Tibial artery (tissue), 4 donors: Measurements from ENCODE around the gene RECK.
"Not testable (repeated sequence)": the region's sequence is repeated elsewhere in the genome, so short reads cannot be mapped to it uniquely, and the experiment has no call there.

Experiments
- DNase-seq, 2 donors: peaks; one replicate each; pipeline ENCODE4 v3.0.0-alpha.2; 2019
- H3K27ac ChIP-seq, 2 donors: fragments of 200-600 bp; sonication (generic) in 1 of 2; 1 replicate in 1 of 2; 2 replicates in 1 of 2; pipeline ENCODE4 v1.5.1; 2018 to 2019; ENCODE audit warnings: mild to moderate bottlenecking in 1 of 2
- H3K27me3 ChIP-seq, 2 donors: fragments of 200-600 bp; sonication (generic) in 1 of 2; one replicate each; pipeline versions ENCODE4 v1.5.1 to v1.6.0; 2016 to 2019
- H3K36me3 ChIP-seq, 3 donors: fragments of 200-600 bp; sonication (generic) in 2 of 3; one replicate each; pipeline ENCODE4 v1.5.1; 2016 to 2019; ENCODE audit warnings: mild to moderate bottlenecking in 2 of 3
- H3K4me1 ChIP-seq, 4 donors: fragments of 200-600 bp; sonication (generic) in 2 of 4; 1 replicate in 3 of 4; 2 replicates in 1 of 4; pipeline ENCODE4 v1.5.1; 2016 to 2019
- H3K4me3 ChIP-seq, 2 donors: fragments of 200-600 bp; sonication (generic) in 1 of 2; 1 replicate in 1 of 2; 2 replicates in 1 of 2; pipeline ENCODE4 v1.5.1; 2018 to 2019; ENCODE audit warnings: mild to moderate bottlenecking in 2 of 2
- H3K9me3 ChIP-seq, 3 donors: fragments of 200-600 bp; sonication (generic) in 1 of 3; one replicate each; pipeline ENCODE4 v1.5.1; 2016 to 2019
- intact Hi-C: fragments of 100-400 bp; cut with DNase I; formaldehyde crosslinking; loops from one replicate; pipeline ENCODE4 v1.15.0; 2023; ENCODE audit warnings: low total_unique reads
- TF ChIP-seq, protein P1 (sequence below), 2 experiments: fragments of 200-600 bp in 1 of 2; fragments of 450-650 bp in 1 of 2; IDR thresholded peaks; one replicate each; pipeline ENCODE4 v1.5.1; 2017 to 2019; ENCODE audit warnings: antibody characterized with exemption in 2 of 2, mild to moderate bottlenecking in 1 of 2, moderate library complexity in 1 of 2

RECK gene

DNA sequence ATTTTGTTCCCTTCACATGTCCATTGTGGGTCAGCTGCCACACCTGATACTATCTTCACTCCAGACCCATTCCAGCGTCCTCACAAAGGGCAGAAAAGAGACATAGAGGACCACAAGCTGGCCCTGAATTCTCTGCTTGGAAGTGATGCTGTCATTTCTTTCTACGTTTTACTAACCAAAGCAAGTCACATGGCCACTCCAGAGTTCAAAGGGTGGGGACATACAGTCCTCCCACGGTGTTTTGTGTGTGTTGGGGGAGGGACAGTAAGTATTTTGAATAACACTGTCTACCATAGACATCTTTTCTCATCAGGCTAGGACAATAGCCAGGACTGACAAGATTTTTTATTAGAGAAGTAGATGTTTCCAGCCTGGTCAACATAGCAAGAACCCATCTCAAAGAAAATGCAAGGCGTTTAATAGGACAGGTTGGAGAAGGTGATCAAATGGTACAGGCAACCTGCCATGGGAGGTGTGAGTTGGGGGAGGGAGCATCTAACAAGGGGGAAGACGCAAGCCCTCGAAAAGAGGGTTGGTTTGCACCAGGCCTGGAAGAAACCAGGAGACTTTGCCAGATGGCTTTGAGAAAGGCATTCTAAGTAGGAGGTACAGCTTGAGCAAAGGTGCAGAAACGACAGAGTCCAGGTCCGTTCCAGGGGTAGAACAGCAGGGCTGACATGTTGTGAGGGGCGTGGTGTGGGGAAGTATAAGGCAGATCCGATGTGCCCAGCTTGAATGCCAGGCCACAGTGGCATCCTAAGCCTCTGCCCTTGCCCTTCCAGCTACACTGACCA lies 88.5 kb downstream of the RECK start:
- intact Hi-C loops, result no loop called here
- Histone ChIP-seq H3K36me3 (peaks cover 14 to 41% (median 30%) of the 10 kb centered on the region in 3 donors), H3K9me3 (no peaks in the 10 kb centered on the region), H3K27ac (no peak overlapping the region), H3K4me3 (no peak overlapping the region), H3K27me3 (no peaks in the 10 kb centered on the region), H3K4me1 (no peaks in the 10 kb centered on the region)
- TF ChIP-seq, protein P1, sequence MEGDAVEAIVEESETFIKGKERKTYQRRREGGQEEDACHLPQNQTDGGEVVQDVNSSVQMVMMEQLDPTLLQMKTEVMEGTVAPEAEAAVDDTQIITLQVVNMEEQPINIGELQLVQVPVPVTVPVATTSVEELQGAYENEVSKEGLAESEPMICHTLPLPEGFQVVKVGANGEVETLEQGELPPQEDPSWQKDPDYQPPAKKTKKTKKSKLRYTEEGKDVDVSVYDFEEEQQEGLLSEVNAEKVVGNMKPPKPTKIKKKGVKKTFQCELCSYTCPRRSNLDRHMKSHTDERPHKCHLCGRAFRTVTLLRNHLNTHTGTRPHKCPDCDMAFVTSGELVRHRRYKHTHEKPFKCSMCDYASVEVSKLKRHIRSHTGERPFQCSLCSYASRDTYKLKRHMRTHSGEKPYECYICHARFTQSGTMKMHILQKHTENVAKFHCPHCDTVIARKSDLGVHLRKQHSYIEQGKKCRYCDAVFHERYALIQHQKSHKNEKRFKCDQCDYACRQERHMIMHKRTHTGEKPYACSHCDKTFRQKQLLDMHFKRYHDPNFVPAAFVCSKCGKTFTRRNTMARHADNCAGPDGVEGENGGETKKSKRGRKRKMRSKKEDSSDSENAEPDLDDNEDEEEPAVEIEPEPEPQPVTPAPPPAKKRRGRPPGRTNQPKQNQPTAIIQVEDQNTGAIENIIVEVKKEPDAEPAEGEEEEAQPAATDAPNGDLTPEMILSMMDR (IDR thresholded peaks at IDR 0.05), result no peak
- no peak for DNase-seq

DNA sequence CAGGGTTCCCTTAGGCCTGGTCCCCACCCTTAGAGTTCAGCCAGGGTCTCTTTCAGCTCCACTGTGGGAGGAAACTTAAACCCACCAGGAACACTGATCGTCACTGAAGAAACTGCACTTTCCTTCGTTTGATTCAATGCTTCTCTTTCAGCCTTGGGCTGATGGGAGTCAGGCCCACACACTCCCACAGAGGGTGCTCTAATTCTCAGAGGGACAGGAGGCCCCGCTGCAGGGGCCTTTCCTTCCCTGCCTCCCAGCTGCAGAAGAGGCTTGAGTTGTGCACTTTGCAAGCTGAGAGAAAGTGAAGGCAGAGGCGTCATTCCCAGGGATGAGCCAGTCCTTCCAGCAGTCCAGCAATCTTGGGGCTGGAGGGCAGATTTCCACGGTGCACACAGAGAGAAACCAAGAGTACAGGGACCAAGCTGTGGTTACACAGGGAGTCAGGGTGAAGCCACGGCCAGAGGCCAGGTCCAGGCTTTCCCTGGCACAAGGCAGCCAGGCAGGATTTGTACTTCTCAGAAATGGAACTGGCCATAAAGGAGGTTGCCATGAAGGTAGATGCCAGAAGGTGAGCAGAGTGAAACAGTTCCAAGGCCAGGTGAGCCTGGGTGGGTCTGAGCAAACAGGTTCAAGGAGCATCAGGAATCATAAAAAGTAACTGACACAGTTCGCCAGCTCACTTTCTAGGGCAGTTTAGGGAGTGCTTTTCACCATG lies 89.5 kb downstream of the RECK start:
- DNase-seq, result no peak
- TF ChIP-seq, protein P1 (IDR thresholded peaks at IDR 0.05), result no peak
- intact Hi-C loops, result no loop called here
- no peak overlapping the region for H3K4me3 ChIP-seq
- no peaks in the 10 kb centered on the region for H3K9me3 ChIP-seq
- peaks cover 14 to 32% (median 24%) of the 10 kb centered on the region in 3 donors for H3K36me3 ChIP-seq
- H3K27me3 ChIP-seq, result no peaks in the 10 kb centered on the region
- no peak overlapping the region for H3K27ac ChIP-seq
- H3K4me1 ChIP-seq, result no peaks in the 10 kb centered on the region

DNA sequence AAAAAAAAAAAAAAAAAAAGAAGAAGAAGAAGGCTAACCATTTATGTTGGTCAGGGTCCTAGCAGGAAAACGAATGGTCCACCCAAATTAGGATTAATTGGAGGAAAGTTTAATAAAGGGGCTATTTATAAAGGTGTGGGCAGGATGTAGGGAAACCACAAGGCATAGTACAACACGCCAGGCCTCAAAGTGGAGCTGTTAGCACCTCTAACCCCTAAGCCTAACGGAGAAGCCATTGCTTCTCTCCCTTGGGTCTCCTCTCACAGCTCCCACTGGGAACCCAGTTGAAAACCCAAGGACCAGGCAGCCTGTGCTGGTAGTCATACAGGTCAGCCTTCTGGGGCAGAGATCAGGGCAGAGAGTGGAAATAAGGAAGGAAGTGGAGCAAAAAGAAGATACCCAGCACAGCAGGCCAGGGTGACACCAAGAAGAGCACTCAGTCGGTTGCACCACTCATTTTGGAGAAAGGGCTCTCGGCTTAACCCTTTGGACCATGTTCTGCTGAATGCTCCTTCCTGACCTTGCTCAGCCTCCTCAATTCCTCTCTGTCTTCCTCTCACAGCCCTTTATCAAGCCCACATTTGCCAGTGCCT lies 91.0 kb downstream of the RECK start:
- DNase-seq, result no peak
- Histone ChIP-seq H3K4me3 (no peak overlapping the region), H3K9me3 (no peaks in the 10 kb centered on the region), H3K36me3 (peaks cover 7 to 16% (median 9%) of the 10 kb centered on the region in 3 donors), H3K4me1 (peaks cover 0 to 4% (median 0%) of the 10 kb centered on the region in 4 donors), H3K27me3 (no peaks in the 10 kb centered on the region), H3K27ac (no peak overlapping the region)
- intact Hi-C loops, result no loop called here
- TF ChIP-seq, protein P1 (IDR thresholded peaks at IDR 0.05), result no peak

DNA sequence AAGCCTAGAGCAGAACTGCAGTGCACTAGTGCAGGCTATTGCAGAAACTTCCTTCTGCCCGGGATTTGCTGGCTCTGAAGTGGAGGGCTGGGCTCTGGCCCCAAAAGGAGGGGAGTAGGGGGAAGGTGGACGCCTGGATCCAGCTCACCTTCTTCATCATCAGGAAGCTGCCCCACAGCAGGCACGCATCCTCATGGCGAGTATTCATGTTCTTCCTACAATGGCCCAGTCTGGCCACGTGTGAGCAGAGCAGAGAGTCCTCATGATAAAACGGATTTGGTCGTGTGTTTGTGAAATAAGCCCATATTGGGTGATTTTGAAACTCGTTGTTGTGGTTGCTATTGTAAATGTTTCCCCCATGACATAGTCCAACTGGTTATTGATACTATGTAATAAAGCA lies 91.6 kb downstream of the RECK start:
- no peak for DNase-seq
- Histone ChIP-seq H3K27ac (no peak overlapping the region), H3K27me3 (no peaks in the 10 kb centered on the region), H3K4me3 (no peak overlapping the region), H3K4me1 (peaks cover 0 to 4% (median 0%) of the 10 kb centered on the region in 4 donors), H3K36me3 (peaks cover 3 to 10% (median 4%) of the 10 kb centered on the region in 3 donors), H3K9me3 (no peaks in the 10 kb centered on the region)
- TF ChIP-seq, protein P1 (IDR thresholded peaks at IDR 0.05), result no peak
- intact Hi-C loops, result no loop called here

DNA sequence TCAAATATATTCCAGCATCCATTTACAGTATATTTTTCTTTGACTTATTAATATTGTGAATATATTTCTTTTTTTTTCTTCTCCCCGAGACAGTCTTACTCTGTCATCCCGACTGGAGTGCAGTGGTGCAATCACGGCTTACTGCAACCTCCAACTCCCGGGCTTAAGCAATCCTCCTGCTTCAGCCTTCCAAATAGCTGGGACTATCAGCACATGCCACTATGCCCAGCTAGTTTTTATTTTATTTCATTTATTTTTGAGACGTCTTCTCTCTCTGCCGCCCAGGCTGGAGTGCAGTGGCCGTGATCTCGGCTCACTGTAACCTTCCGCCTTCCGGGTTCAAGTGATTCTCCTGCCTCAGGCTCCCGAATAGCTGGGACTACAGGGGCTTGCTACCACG lies 92.4 kb downstream of the RECK start:
- Histone ChIP-seq H3K27ac (no peak overlapping the region), H3K9me3 (no peaks in the 10 kb centered on the region), H3K36me3 (peaks cover 0 to 8% (median 0%) of the 10 kb centered on the region in 3 donors), H3K4me3 (no peak overlapping the region), H3K27me3 (no peaks in the 10 kb centered on the region), H3K4me1 (peaks cover 0 to 4% (median 0%) of the 10 kb centered on the region in 4 donors)
- DNase-seq, result no peak
- intact Hi-C loops, result no loop called here
- TF ChIP-seq, protein P1 (IDR thresholded peaks at IDR 0.05), result no peak

DNA sequence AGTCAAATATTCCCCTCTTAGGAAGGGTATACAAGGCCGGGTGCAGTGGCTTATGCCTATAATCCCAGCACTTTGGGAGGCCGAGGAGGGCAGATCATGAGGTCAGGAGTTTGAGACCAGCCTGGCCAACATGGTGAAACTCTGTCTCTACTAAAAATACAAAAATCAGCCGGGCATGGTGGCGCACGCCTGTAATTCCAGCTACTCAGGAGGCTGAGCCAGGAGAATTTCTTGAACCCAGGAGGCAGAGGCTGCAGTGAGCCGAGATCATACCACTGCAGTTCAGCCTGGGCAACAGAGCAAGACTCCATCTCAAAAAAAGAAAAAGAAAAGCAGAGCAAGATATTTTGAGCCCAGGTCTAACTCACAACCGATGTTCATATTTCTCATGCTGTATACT lies 95.0 kb downstream of the RECK start:
- H3K27me3 ChIP-seq, H3K36me3 ChIP-seq, DNase-seq, H3K4me3 ChIP-seq, H3K9me3 ChIP-seq, intact Hi-C loops: not testable (repeated sequence)
- H3K4me1 ChIP-seq, result peaks cover 0 to 10% (median 7%) of the 10 kb centered on the region in 4 donors
- peak overlapping the region in 1 of 2 donors; percentile 39 for H3K27ac ChIP-seq
